NCI-H2171 (cell line): ENCODE measurements around the gene STRIP1.

Source experiments
- DNase-seq: peaks from one replicate; lab custom pipeline; 2025; lab: John Stamatoyannopoulos, UW

Gene STRIP1

DNA sequence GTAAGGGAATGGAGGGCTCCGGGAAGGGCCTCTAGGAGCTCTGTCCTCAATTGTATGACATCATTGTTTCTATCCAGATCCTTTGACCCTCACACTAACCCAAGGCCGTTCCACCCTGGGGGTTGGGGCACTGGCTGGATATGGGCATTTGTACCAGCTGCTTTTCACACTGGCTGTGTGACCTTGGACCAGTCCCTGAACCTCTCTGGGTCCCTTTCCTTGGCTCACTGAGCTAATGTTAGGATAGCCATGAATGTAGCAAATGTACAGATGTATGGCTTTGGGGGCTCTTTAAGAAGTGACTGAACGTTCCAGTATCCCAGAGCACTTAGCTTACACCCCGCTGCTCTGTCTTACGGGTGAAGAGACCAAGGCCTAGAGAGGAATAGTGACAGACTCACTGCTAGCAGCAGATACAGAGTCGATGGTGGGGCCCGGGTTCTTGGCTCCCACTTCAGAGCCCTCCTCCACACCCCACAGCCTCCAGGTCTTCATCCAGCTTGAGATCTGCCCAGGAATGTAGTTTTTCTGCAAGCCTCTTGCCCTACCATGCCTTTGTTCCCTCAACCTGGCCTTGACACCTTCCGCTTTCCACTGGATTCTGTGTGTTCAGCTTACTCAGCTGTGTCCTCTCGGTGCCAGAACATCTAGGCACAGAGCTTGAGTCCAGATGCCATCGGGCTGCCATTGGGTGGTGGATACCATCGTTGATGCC lies 63.2 kb downstream of the STRIP1 start:
- no peak for DNase-seq

DNA sequence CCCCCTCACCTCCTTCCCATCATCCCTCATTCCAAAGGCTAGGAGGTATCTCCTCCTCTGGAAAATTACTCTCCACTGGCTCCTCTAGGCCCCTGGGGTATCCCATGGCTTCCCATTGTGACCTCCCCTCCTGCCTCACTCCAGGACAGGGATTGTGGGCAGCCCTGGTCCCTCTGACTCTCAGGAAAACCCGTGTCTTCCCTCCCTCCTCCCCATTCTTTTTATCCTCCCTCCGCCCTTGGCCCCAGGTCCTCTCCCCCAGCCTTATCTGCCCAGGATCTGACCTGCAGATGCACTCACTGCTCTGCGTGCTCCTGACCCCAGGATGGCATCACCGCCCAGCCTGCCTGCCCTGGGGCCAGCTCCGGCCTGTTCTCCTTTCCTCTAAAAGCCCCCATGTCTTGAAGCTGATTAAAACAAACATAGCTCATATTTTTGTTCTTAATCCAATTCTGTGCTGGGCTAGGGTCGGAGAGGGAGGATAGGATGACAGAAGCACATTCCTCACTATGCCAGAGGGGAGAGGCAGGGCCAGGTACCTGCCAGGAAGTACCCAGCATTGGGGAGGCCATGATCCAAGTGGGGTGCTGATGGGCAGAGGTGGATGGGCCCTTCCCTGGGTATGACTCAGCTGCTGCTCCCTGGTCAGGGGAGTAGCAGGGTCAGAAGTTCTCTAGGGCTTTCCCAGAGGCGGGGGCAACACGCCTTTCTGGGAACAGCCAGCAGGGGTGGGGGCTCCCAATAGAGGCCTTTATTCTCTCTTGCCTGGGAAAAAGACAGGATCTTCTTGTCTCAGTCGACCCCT lies 64.0 kb downstream of the STRIP1 start:
- no peak for DNase-seq

DNA sequence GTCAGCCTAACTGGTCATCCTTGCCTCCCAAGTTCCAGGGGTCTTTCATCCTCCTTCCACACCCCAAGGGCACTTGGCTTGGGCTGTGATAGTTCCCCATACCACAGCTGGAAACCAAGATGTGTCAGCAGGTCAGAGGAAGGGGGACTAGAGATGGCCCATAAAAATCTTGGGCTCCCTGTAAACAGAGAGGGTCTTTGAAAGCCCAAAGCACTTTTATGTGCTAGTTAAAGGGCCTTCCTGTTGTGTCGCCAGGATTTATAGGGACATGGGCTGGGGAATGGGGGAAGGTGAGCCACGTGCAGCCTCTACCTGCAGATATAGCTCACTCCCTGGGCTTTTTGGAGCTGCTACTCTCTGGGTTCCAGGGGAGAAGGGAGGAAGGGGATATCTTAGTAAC lies 65.9 kb downstream of the STRIP1 start:
- no peak for DNase-seq

DNA sequence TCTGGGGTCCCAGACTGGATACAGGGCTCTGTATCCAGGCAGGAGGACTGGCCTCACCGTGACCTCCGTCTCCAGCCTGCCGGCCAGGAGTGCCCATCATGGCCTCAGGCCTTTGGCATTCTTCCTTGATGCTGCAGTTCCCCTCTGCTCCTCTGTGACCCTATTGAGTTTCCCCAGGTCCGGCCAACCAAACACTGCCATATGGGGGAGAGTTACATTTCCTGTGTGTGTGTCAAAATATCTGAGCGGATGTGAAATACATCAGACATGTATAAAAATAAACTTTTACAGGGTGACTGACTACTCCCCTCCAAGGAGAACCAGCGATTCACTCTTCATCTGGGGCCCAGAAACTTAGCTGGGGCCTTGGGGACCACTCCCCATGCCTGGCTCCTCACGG lies 67.7 kb downstream of the STRIP1 start:
- no peak for DNase-seq
